Body of pancreas (tissue), 4 donors: ENCODE data around the gene OLFML3.

Experiments used
- CTCF ChIP-seq, 7 experiments: fragments of 450-650 bp in 4 of 7; fragments of 200-600 bp in 3 of 7; sonication (generic) in 3 of 7; IDR thresholded peaks; one replicate each; pipeline ENCODE4 v1.5.1; 2016 to 2019; ENCODE audit warnings: antibody characterized with exemption in 7 of 7
- POLR2A ChIP-seq, 3 donors: fragments of 450-650 bp; IDR thresholded peaks; one replicate each; pipeline ENCODE4 v1.6.1; 2016; ENCODE audit warnings: antibody characterized with exemption in 3 of 3, mild to moderate bottlenecking in 2 of 3

DNA sequence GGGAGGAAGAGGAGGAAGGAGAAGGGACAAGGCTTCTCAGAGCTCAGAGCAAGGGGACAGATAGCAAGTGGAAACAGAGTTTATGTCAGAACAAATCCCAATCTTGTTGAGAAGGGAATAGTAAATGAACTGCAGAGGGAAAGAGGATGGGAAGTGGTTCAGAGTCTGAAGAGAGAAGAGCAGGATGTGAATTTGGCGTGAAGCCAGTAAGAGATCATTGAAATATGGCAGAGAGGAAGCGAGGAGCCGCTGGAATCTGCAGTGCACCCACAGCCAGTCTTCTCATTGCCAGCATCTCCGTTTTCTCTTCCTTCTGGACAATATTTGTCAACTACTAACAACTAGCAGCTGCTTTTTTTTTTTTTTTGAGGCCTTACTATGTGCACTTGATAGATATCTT, 19.1 kb downstream of the OLFML3 start:
- TF ChIP-seq POLR2A (IDR thresholded peaks at IDR 0.05) (no peak), CTCF (IDR thresholded peaks at IDR 0.05) (no peak)
